Glutamatergic neuron (in vitro differentiated cells): ENCODE results near the gene PTK6. TPM values are rescaled to one million over a fixed set of nuclear protein-coding genes. Genes with fewer than 3 reads are reported as not detected.
A peak's percentile ranks its signal among the peaks of the same experiment; 100 is the strongest.

Source experiments
- DNase-seq: peaks from one replicate; pipeline ENCODE4 v3.0.0; 2022
- H3K27ac Mint-ChIP-seq: one replicate; pipeline ENCODE4 v1.8.0; 2020; ENCODE audit warnings: mild to moderate bottlenecking, mixed read lengths, inconsistent platforms; ENCODE audit not compliant: unreplicated experiment
- H3K27me3 Mint-ChIP-seq: one replicate; pipeline ENCODE4 v1.8.0; 2020; ENCODE audit warnings: mild to moderate bottlenecking, moderate library complexity, mixed read lengths, inconsistent platforms; ENCODE audit not compliant: unreplicated experiment
- H3K36me3 Mint-ChIP-seq: one replicate; pipeline ENCODE4 v1.8.0; 2020; ENCODE audit warnings: mild to moderate bottlenecking, mixed read lengths, inconsistent platforms; ENCODE audit not compliant: unreplicated experiment
- H3K4me1 Mint-ChIP-seq: one replicate; pipeline ENCODE4 v1.8.0; 2020; ENCODE audit warnings: mild to moderate bottlenecking, low read depth, mixed read lengths, inconsistent platforms; ENCODE audit not compliant: unreplicated experiment
- H3K4me3 Mint-ChIP-seq: one replicate; pipeline ENCODE4 v1.8.0; 2020; ENCODE audit warnings: mild to moderate bottlenecking, mixed read lengths, inconsistent platforms; ENCODE audit not compliant: unreplicated experiment
- H3K9me3 Mint-ChIP-seq: one replicate; pipeline ENCODE4 v1.8.0; 2020; ENCODE audit warnings: mild to moderate bottlenecking, moderate library complexity, mixed read lengths, inconsistent platforms; ENCODE audit not compliant: unreplicated experiment
- CTCF ChIP-seq: fragments of 200-600 bp; sonication (generic); IDR thresholded peaks from one replicate; pipeline ENCODE4 v1.5.0; 2021; ENCODE audit not compliant: partially characterized antibody, unreplicated experiment
- total RNA-seq: library from RNA; stranded (reverse); fragmentation: NEBNext Ultra II Directional; extraction: Animal tissue kit (Norgen Biotek cat#: 25700); gene quantifications from one replicate; pipeline ENCODE4 v1.2.1, GENCODE V29; 2021; ENCODE audit not compliant: unreplicated experiment

Gene PTK6
- total RNA-seq, 1 donor from 2014 or later: 0.17 TPM

DNA sequence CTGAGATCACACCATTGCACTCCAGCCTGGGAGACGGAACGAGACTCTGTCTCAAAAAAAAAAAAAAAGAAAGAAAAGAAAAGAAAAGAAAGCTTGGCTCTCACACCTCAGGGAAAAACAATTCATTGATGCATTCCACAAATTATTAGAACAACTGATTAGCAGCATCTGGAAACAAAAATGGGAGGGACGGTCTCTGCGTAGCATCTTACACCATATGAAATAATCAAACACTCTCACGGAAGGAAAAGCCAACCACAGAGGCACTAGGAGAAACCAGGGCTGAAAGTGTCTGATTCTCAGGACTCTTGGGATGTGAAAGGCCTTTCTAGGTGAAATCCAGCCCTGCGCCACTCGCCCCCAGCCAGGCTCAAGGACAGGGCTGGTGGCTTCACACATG is 39.1 kb upstream of the PTK6 start:
- no peak overlapping the region for H3K27ac Mint-ChIP-seq
- no peak overlapping the region for H3K4me3 Mint-ChIP-seq

GRCh38 chr20:63574829-63575743 is 37.9 kb upstream of the PTK6 start:
- Mint-ChIP-seq H3K4me3 (no peak overlapping the region), H3K36me3 (no peaks in the 10 kb centered on the region), H3K27ac (no peak overlapping the region), H3K4me1 (peaks cover 2% of the 10 kb centered on the region), H3K9me3 (peaks cover 6% of the 10 kb centered on the region), H3K27me3 (peaks cover under 1% of the 10 kb centered on the region)
- no peak for DNase-seq
- TF ChIP-seq CTCF: no peak

More for the DNA sequence above, 39.1 kb upstream of the PTK6 start:
- no peak for TF ChIP-seq CTCF
- Mint-ChIP-seq H3K4me1 (peaks cover 2% of the 10 kb centered on the region), H3K27me3 (no peaks in the 10 kb centered on the region), H3K36me3 (no peaks in the 10 kb centered on the region), H3K9me3 (peaks cover 6% of the 10 kb centered on the region)
- no peak for DNase-seq

DNA sequence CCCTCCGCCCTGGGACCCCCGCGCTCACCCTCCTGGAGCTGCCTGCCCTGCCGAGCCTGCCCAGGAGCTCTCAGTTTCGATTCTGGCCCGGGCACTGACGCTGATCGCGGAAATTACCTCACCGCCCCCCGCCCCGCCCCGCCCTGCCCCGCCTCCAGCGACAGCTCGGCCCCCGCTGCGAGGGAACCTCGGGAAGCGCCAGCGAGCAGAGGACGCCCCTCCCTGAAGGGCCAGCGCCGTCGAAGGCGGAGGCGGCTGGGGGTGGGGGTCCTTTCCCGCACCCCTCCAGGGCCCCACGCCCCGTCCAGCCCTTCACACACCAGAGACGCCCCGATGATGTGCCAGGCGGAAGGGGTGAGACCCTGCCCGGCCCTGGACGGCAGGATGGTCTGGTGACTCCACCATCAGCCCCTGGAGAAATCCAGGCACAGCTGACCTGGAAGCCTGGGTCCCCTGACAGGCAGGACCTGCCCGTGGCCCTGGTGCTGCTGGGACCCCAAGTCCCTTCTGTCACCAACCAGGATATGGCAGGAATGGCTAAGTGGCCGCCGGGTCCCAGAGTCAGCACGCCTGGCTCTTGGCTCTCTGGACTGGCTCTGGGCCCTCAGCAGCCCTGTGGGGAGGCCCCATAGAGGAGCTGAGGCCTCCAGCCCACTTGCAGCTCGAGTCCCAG is 37.1 kb upstream of the PTK6 start, which contains the start of gene HELZ2:
Gene HELZ2 (minus strand): TSS at position 84 of the 673 bp plus-strand sequence. CDS start 1,854 bp downstream, outside the sequence.
- Mint-ChIP-seq H3K4me1 (peaks cover 2% of the 10 kb centered on the region), H3K4me3 (peak within 1 kb of the TSS; percentile 88), H3K27ac (no peak within 1 kb of the TSS), H3K36me3 (no peaks in the 10 kb centered on the region), H3K9me3 (peaks cover 6% of the 10 kb centered on the region), H3K27me3 (peaks cover 1% of the 10 kb centered on the region)
- TF ChIP-seq CTCF: no peak
- DNase-seq: peak; percentile 74

- DNase-seq: no peak
- peak overlapping the region; percentile 88 for H3K4me3 Mint-ChIP-seq
- H3K9me3 Mint-ChIP-seq: peaks cover 3% of the 10 kb centered on the region
- peaks cover 1% of the 10 kb centered on the region for H3K27me3 Mint-ChIP-seq
- H3K4me1 Mint-ChIP-seq: peaks cover 2% of the 10 kb centered on the region
- no peak overlapping the region for H3K27ac Mint-ChIP-seq
- no peak for TF ChIP-seq CTCF
- no peaks in the 10 kb centered on the region for H3K36me3 Mint-ChIP-seq
Measured at GRCh38 chr20:63573647-63574131, 36.5 kb upstream of the PTK6 start.
